ENCODE results near the gene DENND11. TPM values are rescaled to one million over a fixed set of nuclear protein-coding genes. Genes with fewer than 3 reads are reported as not detected.
A peak's percentile ranks its signal among the peaks of the same experiment; 100 is the strongest.
"Not testable (repeated sequence)": the region's sequence is repeated elsewhere in the genome, so short reads cannot be mapped to it uniquely, and the experiment has no call there.

The DENND11 gene
- total RNA-seq, 1 donor from 2014 or later, result 31.3 TPM

- not testable (repeated sequence) for H3K4me3 Mint-ChIP-seq, H3K9me3 Mint-ChIP-seq, H3K27ac Mint-ChIP-seq
Observed at GRCh38 chr7:141689072-141689825, 12.7 kb downstream of the DENND11 start.

GRCh38 chr7:141688043-141688442, 13.9 kb downstream of the DENND11 start:
- Mint-ChIP-seq H3K9me3 (no peaks in the 10 kb centered on the region), H3K4me3 (no peak overlapping the region), H3K27ac (no peak overlapping the region), H3K4me1 (ENCODE audit: low read depth) (peaks cover 16% of the 10 kb centered on the region), H3K27me3 (ENCODE audit: insufficient read depth) (no peaks in the 10 kb centered on the region), H3K36me3 (ENCODE audit: low read depth) (peaks cover 31% of the 10 kb centered on the region)
- intact Hi-C loops (cut with micrococcal nuclease), result no loop called here
- no peak for DNase-seq (ENCODE audit: low spot score)

More at GRCh38 chr7:141689072-141689825, 12.7 kb downstream of the DENND11 start:
- H3K27me3 Mint-ChIP-seq (ENCODE audit: insufficient read depth); DNase-seq (ENCODE audit: low spot score); intact Hi-C loops (cut with micrococcal nuclease): not testable (repeated sequence)
- Mint-ChIP-seq H3K36me3 (ENCODE audit: low read depth) (peaks cover 29% of the 10 kb centered on the region), H3K4me1 (ENCODE audit: low read depth) (peaks cover 16% of the 10 kb centered on the region)

- DNase-seq (ENCODE audit: low spot score), result no peak
- Mint-ChIP-seq H3K9me3 (no peaks in the 10 kb centered on the region), H3K36me3 (ENCODE audit: low read depth) (peaks cover 40% of the 10 kb centered on the region), H3K27me3 (ENCODE audit: insufficient read depth) (no peaks in the 10 kb centered on the region), H3K4me1 (ENCODE audit: low read depth) (peaks cover 17% of the 10 kb centered on the region), H3K27ac (no peak overlapping the region), H3K4me3 (no peak overlapping the region)
- intact Hi-C loops (cut with micrococcal nuclease), result no loop called here
Observed at GRCh38 chr7:141686670-141687069, 15.3 kb downstream of the DENND11 start.

- H3K27ac Mint-ChIP-seq, result no peak overlapping the region
- H3K27me3 Mint-ChIP-seq (ENCODE audit: insufficient read depth), result no peaks in the 10 kb centered on the region
- H3K4me1 Mint-ChIP-seq (ENCODE audit: low read depth), result peaks cover 23% of the 10 kb centered on the region
- H3K9me3 Mint-ChIP-seq, result no peaks in the 10 kb centered on the region
- intact Hi-C loops (cut with micrococcal nuclease), result no loop called here
- H3K36me3 Mint-ChIP-seq (ENCODE audit: low read depth), result peaks cover 46% of the 10 kb centered on the region
- no peak for DNase-seq (ENCODE audit: low spot score)
- H3K4me3 Mint-ChIP-seq, result no peak overlapping the region
Observed at GRCh38 chr7:141686074-141686473, 15.9 kb downstream of the DENND11 start.

- Mint-ChIP-seq H3K27ac (no peak overlapping the region), H3K4me3 (no peak overlapping the region), H3K36me3 (ENCODE audit: low read depth) (peaks cover 52% of the 10 kb centered on the region), H3K9me3 (no peaks in the 10 kb centered on the region), H3K27me3 (ENCODE audit: insufficient read depth) (no peaks in the 10 kb centered on the region), H3K4me1 (ENCODE audit: low read depth) (peaks cover 29% of the 10 kb centered on the region)
- intact Hi-C loops (cut with micrococcal nuclease), result no loop called here
- no peak for DNase-seq (ENCODE audit: low spot score)
Observed at GRCh38 chr7:141685285-141686023, 16.5 kb downstream of the DENND11 start.

- Mint-ChIP-seq H3K27ac (peak overlapping the region; percentile 61), H3K9me3 (no peaks in the 10 kb centered on the region), H3K4me1 (ENCODE audit: low read depth) (peaks cover 63% of the 10 kb centered on the region), H3K36me3 (ENCODE audit: low read depth) (peaks cover 39% of the 10 kb centered on the region), H3K27me3 (ENCODE audit: insufficient read depth) (no peaks in the 10 kb centered on the region), H3K4me3 (no peak overlapping the region)
- no peak for DNase-seq (ENCODE audit: low spot score)
- intact Hi-C loops (cut with micrococcal nuclease), result loop anchor here (1.0 to 2.0 kb wide), 3 partner anchors 22 to 120 kb away; no protein-coding TSS in a partner anchor
Observed at GRCh38 chr7:141679014-141679413, 23.0 kb downstream of the DENND11 start.

- no peaks in the 10 kb centered on the region for H3K27me3 Mint-ChIP-seq (ENCODE audit: insufficient read depth)
- peaks cover 64% of the 10 kb centered on the region for H3K4me1 Mint-ChIP-seq (ENCODE audit: low read depth)
- no peaks in the 10 kb centered on the region for H3K9me3 Mint-ChIP-seq
- no peak for DNase-seq (ENCODE audit: low spot score)
- H3K4me3 Mint-ChIP-seq, result no peak overlapping the region
- intact Hi-C loops (cut with micrococcal nuclease), result no loop called here
- peak overlapping the region; percentile 50 for H3K27ac Mint-ChIP-seq
- peaks cover 40% of the 10 kb centered on the region for H3K36me3 Mint-ChIP-seq (ENCODE audit: low read depth)
Observed at GRCh38 chr7:141676618-141677017, 25.3 kb downstream of the DENND11 start.

- DNase-seq (ENCODE audit: low spot score), result no peak
- intact Hi-C loops (cut with micrococcal nuclease), result loop anchor here (1.0 kb wide), 2 partner anchors 26 to 63 kb away; partner anchors contain the start of gene SSBP1
- Mint-ChIP-seq H3K27ac (peak overlapping the region; percentile 75), H3K36me3 (ENCODE audit: low read depth) (peaks cover 36% of the 10 kb centered on the region), H3K9me3 (no peaks in the 10 kb centered on the region), H3K27me3 (ENCODE audit: insufficient read depth) (no peaks in the 10 kb centered on the region), H3K4me3 (peak overlapping the region; percentile 19), H3K4me1 (ENCODE audit: low read depth) (peaks cover 54% of the 10 kb centered on the region)
Observed at GRCh38 chr7:141675436-141676215, 26.3 kb downstream of the DENND11 start.

GRCh38 chr7:141674702-141675101, 27.3 kb downstream of the DENND11 start:
- no peaks in the 10 kb centered on the region for H3K9me3 Mint-ChIP-seq
- peaks cover 45% of the 10 kb centered on the region for H3K4me1 Mint-ChIP-seq (ENCODE audit: low read depth)
- no peak overlapping the region for H3K4me3 Mint-ChIP-seq
- peak overlapping the region; percentile 75 for H3K27ac Mint-ChIP-seq
- peaks cover 32% of the 10 kb centered on the region for H3K36me3 Mint-ChIP-seq (ENCODE audit: low read depth)
- intact Hi-C loops (cut with micrococcal nuclease), result loop anchor here (1.0 kb wide), 2 partner anchors 27 to 64 kb away; partner anchors contain the start of gene SSBP1
- no peaks in the 10 kb centered on the region for H3K27me3 Mint-ChIP-seq (ENCODE audit: insufficient read depth)
- no peak for DNase-seq (ENCODE audit: low spot score)

GRCh38 chr7:141674171-141674671, 27.7 kb downstream of the DENND11 start:
- no peak overlapping the region for H3K4me3 Mint-ChIP-seq
- peaks cover 43% of the 10 kb centered on the region for H3K4me1 Mint-ChIP-seq (ENCODE audit: low read depth)
- peak overlapping the region; percentile 11 for H3K27ac Mint-ChIP-seq
- no peaks in the 10 kb centered on the region for H3K9me3 Mint-ChIP-seq
- H3K36me3 Mint-ChIP-seq (ENCODE audit: low read depth), result peaks cover 32% of the 10 kb centered on the region
- intact Hi-C loops (cut with micrococcal nuclease), result no loop called here
- DNase-seq (ENCODE audit: low spot score), result no peak
- no peaks in the 10 kb centered on the region for H3K27me3 Mint-ChIP-seq (ENCODE audit: insufficient read depth)

- Mint-ChIP-seq H3K27me3 (ENCODE audit: insufficient read depth) (no peaks in the 10 kb centered on the region), H3K36me3 (ENCODE audit: low read depth) (peaks cover 34% of the 10 kb centered on the region), H3K4me1 (ENCODE audit: low read depth) (peaks cover 34% of the 10 kb centered on the region), H3K4me3 (no peak overlapping the region), H3K27ac (no peak overlapping the region), H3K9me3 (no peaks in the 10 kb centered on the region)
- no peak for DNase-seq (ENCODE audit: low spot score)
- intact Hi-C loops (cut with micrococcal nuclease), result no loop called here
Observed at GRCh38 chr7:141673346-141673745, 28.6 kb downstream of the DENND11 start.

GRCh38 chr7:141671705-141672496, 30.1 kb downstream of the DENND11 start:
- H3K36me3 Mint-ChIP-seq (ENCODE audit: low read depth), result peaks cover 38% of the 10 kb centered on the region
- H3K9me3 Mint-ChIP-seq, result no peaks in the 10 kb centered on the region
- H3K4me1 Mint-ChIP-seq (ENCODE audit: low read depth), result peaks cover 30% of the 10 kb centered on the region
- intact Hi-C loops (cut with micrococcal nuclease), result no loop called here
- no peak overlapping the region for H3K4me3 Mint-ChIP-seq
- DNase-seq (ENCODE audit: low spot score), result no peak
- H3K27ac Mint-ChIP-seq, result no peak overlapping the region
- no peaks in the 10 kb centered on the region for H3K27me3 Mint-ChIP-seq (ENCODE audit: insufficient read depth)

Data from activated T-helper 1 cell treated with anti-CD3 and anti-CD28 coated beads, Interleukin-12 subunit alpha, Interleukin-12 subunit beta, Interleukin-2, Interleukin-4 antibody, amounts not matched to agents 30 ng/mL and 10 ng/mL and 1 ng/mL, durations not matched to agents 14 hours and 24 hours and 36 hours (primary cell).